K562 (cell line): ENCODE measurements around the gene EFNA2. TPM values are rescaled to one million over a fixed set of nuclear protein-coding genes. Genes with fewer than 3 reads are reported as not detected.
A peak's percentile ranks its signal among the peaks of the same experiment; 100 is the strongest.

Source experiments
- GABPB1 ChIP-seq: sonication (generic); formaldehyde crosslinking; IDR thresholded peaks from 2 replicates; pipeline ENCODE4 v1.8.0; 2022; ENCODE audit warnings: mild to moderate bottlenecking, missing genetic modification reagents
- HDAC8 ChIP-seq: fragments of 450-650 bp; IDR thresholded peaks from 2 replicates; pipeline ENCODE4 v1.6.1; 2016; ENCODE audit warnings: mild to moderate bottlenecking, missing genetic modification characterization, moderate library complexity, missing compliant biosample characterization
- POLR2B ChIP-seq: fragments of 450-650 bp; IDR thresholded peaks from 2 replicates; pipeline ENCODE4 v1.6.1; 2018; ENCODE audit warnings: low read depth; ENCODE audit not compliant: partially characterized antibody
- RNF219 ChIP-seq: fragments of 250-450 bp; sonication (Bioruptor Pico); IDR thresholded peaks from 2 replicates; pipeline ENCODE4 v1.5.0; 2022; ENCODE audit warnings: mild to moderate bottlenecking
- SRSF1 ChIP-seq: fragments of 200-400 bp; formaldehyde crosslinking; IDR thresholded peaks from 2 replicates; pipeline ENCODE4 v1.6.1; 2017; ENCODE audit warnings: mild to moderate bottlenecking, low read depth, low read length, moderate library complexity
- SRSF7 ChIP-seq: fragments of 200-400 bp; formaldehyde crosslinking; optimal IDR thresholded peaks from 2 replicates; pipeline ENCODE3; 2017; ENCODE audit warnings: mild to moderate bottlenecking, low read depth, low read length
- TEAD2 ChIP-seq: fragments of 450-650 bp; IDR thresholded peaks from 2 replicates; pipeline ENCODE4 v1.6.1; 2016; ENCODE audit warnings: missing genetic modification characterization, control low read depth, missing compliant biosample characterization
- TRIM24 ChIP-seq, 2 experiments: fragments of 450-650 bp; IDR thresholded peaks; 2 replicates each; pipeline ENCODE4 v1.6.1; 2016
- VEZF1 ChIP-seq: fragments of 200-800 bp; sonication (Bioruptor generic); IDR thresholded peaks from 2 replicates; pipeline ENCODE4 v1.6.1; 2017; ENCODE audit warnings: missing genetic modification characterization, missing compliant biosample characterization
- ZC3H4 ChIP-seq: sonication (generic); formaldehyde crosslinking; IDR thresholded peaks from 2 replicates; pipeline ENCODE4 v1.9.0; 2021; ENCODE audit warnings: missing genetic modification reagents, borderline replicate concordance
- ZFP36 ChIP-seq: fragments of 150-350 bp; IDR thresholded peaks from 2 replicates; pipeline ENCODE4 v1.6.1; 2018; ENCODE audit warnings: low read length, low read depth; ENCODE audit not compliant: partially characterized antibody
- ZNF668 ChIP-seq: fragments of 250-450 bp; sonication (Bioruptor Pico); IDR thresholded peaks from 2 replicates; pipeline ENCODE4 v1.8.0; 2022; ENCODE audit warnings: mild to moderate bottlenecking, inconsistent platforms
- polyA plus RNA-seq, 8 experiments: library from polyadenylated mRNA; depleted of rRNA in 4 of 8; stranded (reverse) in 5 of 8; unstranded in 3 of 8; fragments of >200 nt; fragmentation: Nextera tagmentation in 2 of 8; fragmentation: Illumina TruSeq in 1 of 8; extraction: Ambion mirVana in 2 of 8; extraction: Trizol in 1 of 8; gene quantifications; 2 replicates each; pipeline versions ENCODE4 v1.2.1 to v1.2.3, GENCODE V29; 2011 to 2014; ENCODE audit warnings: inconsistent platforms in 1 of 8, missing spikeins in 1 of 8
- total RNA-seq, 7 experiments: library from RNA; depleted of rRNA in 6 of 7; stranded (reverse); fragments of >200 nt in 6 of 7; fragmentation: Illumina TruSeq in 2 of 7; extraction: Trizol in 2 of 7; gene quantifications; 2 replicates each; pipeline versions ENCODE4 v1.2.1 to v1.2.3, GENCODE V29; 2011 to 2021; ENCODE audit warnings: low replicate concordance in 1 of 7
- TF ChIP-seq, protein P1 (sequence below), 2 experiments: fragments of 450-650 bp; formaldehyde crosslinking in 1 of 2; IDR thresholded peaks; 2 replicates each; pipeline versions ENCODE4 v1.4.0 to v1.6.1; 2014 to 2020; ENCODE audit warnings: mild to moderate bottlenecking in 2 of 2, borderline replicate concordance in 1 of 2, low read depth in 1 of 2
- TF ChIP-seq, protein P2 (sequence below): fragments of 450-650 bp; IDR thresholded peaks from 2 replicates; pipeline ENCODE4 v1.7.1; 2018; ENCODE audit warnings: mild to moderate bottlenecking, low read depth; ENCODE audit not compliant: partially characterized antibody

The EFNA2 gene
- total and polyA plus RNA-seq, 9 of the 15 experiments (the other 6 are each of a cell fraction or from before 2014, with no cell fraction given): 0.11 to 0.44 (median 0.15) TPM; not detected in 6

GRCh38 chr19:1258163-1258492, 27.5 kb upstream of the EFNA2 start (continued):
- TF ChIP-seq, protein P1, sequence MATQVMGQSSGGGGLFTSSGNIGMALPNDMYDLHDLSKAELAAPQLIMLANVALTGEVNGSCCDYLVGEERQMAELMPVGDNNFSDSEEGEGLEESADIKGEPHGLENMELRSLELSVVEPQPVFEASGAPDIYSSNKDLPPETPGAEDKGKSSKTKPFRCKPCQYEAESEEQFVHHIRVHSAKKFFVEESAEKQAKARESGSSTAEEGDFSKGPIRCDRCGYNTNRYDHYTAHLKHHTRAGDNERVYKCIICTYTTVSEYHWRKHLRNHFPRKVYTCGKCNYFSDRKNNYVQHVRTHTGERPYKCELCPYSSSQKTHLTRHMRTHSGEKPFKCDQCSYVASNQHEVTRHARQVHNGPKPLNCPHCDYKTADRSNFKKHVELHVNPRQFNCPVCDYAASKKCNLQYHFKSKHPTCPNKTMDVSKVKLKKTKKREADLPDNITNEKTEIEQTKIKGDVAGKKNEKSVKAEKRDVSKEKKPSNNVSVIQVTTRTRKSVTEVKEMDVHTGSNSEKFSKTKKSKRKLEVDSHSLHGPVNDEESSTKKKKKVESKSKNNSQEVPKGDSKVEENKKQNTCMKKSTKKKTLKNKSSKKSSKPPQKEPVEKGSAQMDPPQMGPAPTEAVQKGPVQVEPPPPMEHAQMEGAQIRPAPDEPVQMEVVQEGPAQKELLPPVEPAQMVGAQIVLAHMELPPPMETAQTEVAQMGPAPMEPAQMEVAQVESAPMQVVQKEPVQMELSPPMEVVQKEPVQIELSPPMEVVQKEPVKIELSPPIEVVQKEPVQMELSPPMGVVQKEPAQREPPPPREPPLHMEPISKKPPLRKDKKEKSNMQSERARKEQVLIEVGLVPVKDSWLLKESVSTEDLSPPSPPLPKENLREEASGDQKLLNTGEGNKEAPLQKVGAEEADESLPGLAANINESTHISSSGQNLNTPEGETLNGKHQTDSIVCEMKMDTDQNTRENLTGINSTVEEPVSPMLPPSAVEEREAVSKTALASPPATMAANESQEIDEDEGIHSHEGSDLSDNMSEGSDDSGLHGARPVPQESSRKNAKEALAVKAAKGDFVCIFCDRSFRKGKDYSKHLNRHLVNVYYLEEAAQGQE (IDR thresholded peaks at IDR 0.05; ENCODE audit: borderline replicate concordance): no peak
- TF ChIP-seq, protein P1 (CRISPR knock-in tag; IDR thresholded peaks at IDR 0.05; ENCODE audit: low read depth): no peak
- TF ChIP-seq SRSF1 (no peak), ZC3H4 (CRISPR knock-in tag) (no peak), TRIM24 (IDR thresholded peaks at IDR 0.05) (no peak), POLR2B (peak; percentile 42), GABPB1 (CRISPR knock-in tag) (no peak), SRSF7 (no peak), HDAC8 (no peak), ZFP36 (no peak), RNF219 (CRISPR knock-in tag) (no peak), TEAD2 (tag) (no peak), ZNF668 (CRISPR knock-in tag) (no peak), VEZF1 (peak; percentile 39; the same call in 1 of the 2 replicates)
- TF ChIP-seq, protein P2, sequence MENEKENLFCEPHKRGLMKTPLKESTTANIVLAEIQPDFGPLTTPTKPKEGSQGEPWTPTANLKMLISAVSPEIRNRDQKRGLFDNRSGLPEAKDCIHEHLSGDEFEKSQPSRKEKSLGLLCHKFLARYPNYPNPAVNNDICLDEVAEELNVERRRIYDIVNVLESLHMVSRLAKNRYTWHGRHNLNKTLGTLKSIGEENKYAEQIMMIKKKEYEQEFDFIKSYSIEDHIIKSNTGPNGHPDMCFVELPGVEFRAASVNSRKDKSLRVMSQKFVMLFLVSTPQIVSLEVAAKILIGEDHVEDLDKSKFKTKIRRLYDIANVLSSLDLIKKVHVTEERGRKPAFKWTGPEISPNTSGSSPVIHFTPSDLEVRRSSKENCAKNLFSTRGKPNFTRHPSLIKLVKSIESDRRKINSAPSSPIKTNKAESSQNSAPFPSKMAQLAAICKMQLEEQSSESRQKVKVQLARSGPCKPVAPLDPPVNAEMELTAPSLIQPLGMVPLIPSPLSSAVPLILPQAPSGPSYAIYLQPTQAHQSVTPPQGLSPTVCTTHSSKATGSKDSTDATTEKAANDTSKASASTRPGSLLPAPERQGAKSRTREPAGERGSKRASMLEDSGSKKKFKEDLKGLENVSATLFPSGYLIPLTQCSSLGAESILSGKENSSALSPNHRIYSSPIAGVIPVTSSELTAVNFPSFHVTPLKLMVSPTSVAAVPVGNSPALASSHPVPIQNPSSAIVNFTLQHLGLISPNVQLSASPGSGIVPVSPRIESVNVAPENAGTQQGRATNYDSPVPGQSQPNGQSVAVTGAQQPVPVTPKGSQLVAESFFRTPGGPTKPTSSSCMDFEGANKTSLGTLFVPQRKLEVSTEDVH: peak; percentile 26
